ENCODE results near the gene NTNG2.

NTNG2 gene

DNA sequence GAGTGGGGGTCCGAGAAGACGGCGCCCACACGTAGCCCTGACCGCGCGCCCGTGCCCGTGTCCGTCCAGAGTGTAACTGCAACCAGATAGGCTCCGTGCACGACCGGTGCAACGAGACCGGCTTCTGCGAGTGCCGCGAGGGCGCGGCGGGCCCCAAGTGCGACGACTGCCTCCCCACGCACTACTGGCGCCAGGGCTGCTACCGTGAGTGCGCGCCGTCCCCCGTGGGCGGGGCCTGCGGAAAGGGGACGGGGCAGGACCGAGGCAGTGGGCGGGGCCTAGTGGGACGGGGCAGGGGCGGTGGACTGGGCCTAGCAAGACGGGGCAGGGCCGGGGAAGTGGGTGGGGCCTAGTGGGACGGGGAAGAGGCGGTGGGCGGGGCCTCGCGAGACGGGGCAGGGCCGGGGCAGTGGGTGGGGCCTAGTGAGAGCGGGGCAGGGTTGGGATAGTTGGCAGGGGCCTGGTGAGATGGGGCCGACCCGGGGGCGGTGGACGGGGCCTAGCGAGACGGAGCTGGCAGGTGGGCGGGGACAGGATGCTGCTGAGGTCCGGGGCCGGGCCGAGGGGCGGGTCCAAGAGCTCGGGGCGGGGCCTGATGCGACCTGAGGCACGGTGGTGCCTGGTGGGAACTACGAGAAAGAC lies 79.1 kb downstream of the NTNG2 start:
- Histone ChIP-seq H3K27me3 (ENCODE audit: control insufficient read depth, insufficient read depth, low read length) (peaks cover 22% of the 10 kb centered on the region), H3K4me1 (ENCODE audit: control insufficient read depth, insufficient read depth, low read length) (no peaks in the 10 kb centered on the region), H3K4me3 (ENCODE audit: low read depth, low read length) (peak overlapping the region; percentile 61), H3K9ac (ENCODE audit: low read depth, low read length) (no peak overlapping the region), H3K9me3 (ENCODE audit: control insufficient read depth, insufficient read depth, low read length) (no peaks in the 10 kb centered on the region), H3K36me3 (ENCODE audit: control insufficient read depth, insufficient read depth, low read length) (peaks cover under 1% of the 10 kb centered on the region)

DNA sequence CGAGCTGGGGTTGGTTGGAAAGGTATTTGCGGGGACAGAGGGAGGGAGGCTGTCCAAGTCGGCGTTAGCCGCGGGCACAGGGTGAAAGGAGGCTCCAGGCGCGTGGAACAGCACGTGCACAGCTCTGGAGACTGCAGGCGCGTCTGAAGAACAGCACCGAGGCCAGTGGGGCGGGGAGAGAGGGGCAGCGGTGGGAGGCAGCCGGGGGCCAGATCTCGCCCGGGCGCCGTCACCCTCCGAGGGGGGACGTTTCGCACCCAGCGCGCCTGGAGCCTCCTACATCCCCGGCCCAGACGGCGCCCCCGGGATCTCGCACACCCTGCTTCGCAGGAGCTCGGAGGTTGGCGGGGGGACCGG lies 79.6 kb downstream of the NTNG2 start:
- Histone ChIP-seq H3K9ac (ENCODE audit: low read depth, low read length) (no peak overlapping the region), H3K4me1 (ENCODE audit: control insufficient read depth, insufficient read depth, low read length) (no peaks in the 10 kb centered on the region), H3K4me3 (ENCODE audit: low read depth, low read length) (peak overlapping the region; percentile 61), H3K36me3 (ENCODE audit: control insufficient read depth, insufficient read depth, low read length) (no peaks in the 10 kb centered on the region), H3K9me3 (ENCODE audit: control insufficient read depth, insufficient read depth, low read length) (no peaks in the 10 kb centered on the region), H3K27me3 (ENCODE audit: control insufficient read depth, insufficient read depth, low read length) (peaks cover 22% of the 10 kb centered on the region)

- Histone ChIP-seq H3K9ac (ENCODE audit: low read depth, low read length) (peak overlapping the region; percentile 24), H3K9me3 (ENCODE audit: control insufficient read depth, insufficient read depth, low read length) (no peaks in the 10 kb centered on the region), H3K4me3 (ENCODE audit: low read depth, low read length) (peak overlapping the region; percentile 61), H3K4me1 (ENCODE audit: control insufficient read depth, insufficient read depth, low read length) (no peaks in the 10 kb centered on the region), H3K36me3 (ENCODE audit: control insufficient read depth, insufficient read depth, low read length) (no peaks in the 10 kb centered on the region), H3K27me3 (ENCODE audit: control insufficient read depth, insufficient read depth, low read length) (peaks cover 22% of the 10 kb centered on the region)
Measured at GRCh38 chr9:132241840-132242620, 80.2 kb downstream of the NTNG2 start.

DNA sequence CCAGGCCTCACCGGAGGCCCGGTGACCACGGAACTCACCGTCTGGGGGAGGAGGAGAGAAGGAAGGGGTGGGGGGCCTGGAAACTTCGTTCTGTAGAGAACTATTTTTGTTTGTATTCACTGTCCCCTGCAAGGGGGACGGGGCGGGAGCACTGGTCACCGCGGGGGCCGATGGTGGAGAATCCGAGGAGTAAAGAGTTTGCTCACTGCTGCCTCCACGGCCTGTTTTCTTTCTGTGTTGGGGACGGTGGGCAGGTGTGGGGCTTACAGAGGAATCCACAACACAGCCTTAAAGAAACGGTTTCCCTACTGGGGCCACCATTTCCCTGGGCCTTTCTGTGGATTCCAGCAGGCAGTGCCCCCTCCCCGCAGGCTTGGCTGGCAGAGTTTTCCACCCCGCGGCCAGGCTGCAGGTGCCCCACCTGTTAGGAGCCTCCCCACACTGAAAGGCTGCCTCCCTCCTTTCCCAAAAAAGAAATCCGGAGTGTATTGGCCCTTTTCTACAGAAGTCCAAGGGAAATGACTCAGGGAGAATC lies 80.8 kb downstream of the NTNG2 start:
- H3K27me3 ChIP-seq (ENCODE audit: control insufficient read depth, insufficient read depth, low read length), result peaks cover 22% of the 10 kb centered on the region
- peak overlapping the region; percentile 24 for H3K9ac ChIP-seq (ENCODE audit: low read depth, low read length)

DNA sequence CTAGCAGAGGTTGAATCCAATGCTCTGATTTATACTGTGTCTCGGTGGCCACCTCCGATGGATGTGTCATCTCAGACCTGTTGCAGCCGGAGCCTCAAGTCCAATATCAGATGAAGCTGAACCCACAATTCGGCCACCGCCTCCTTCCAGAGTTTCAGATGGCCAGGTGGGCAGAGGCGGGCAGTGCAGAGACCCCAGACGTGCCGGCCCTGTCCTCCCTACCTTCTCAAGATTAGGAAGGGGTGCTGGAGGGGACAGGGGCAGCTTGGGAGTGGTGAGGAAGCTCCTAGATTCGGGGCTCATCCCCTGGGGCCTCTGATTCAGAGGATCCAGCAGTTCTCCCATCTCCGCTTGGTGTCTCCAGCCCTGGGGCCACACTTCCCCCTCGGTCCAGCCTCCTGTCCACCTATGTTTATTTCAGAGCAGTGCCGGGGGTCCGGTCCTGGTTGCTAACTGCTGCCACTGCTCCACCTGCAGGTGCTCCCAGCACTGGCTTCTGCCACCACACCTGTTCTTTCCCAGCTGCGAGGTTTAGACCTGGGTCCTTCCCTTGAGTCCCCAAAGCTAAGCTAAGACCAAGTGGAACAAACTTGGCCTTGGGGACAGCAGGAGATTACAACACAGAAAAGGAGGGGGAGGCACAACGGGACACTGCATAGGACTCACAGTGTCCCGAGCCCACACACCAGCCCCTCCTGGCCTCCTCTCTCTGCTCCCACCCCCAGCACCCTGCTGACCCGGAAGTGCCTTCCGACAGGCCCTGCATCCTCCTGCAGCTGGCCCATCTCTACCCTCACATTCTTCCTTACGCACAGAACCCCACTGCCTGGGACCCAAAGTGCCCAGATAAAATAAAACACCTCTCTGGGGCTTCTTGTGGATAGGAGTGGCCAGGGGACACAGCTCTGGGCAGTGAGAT lies 81.6 kb downstream of the NTNG2 start:
- no peaks in the 10 kb centered on the region for H3K9me3 ChIP-seq (ENCODE audit: control insufficient read depth, insufficient read depth, low read length)
- no peaks in the 10 kb centered on the region for H3K36me3 ChIP-seq (ENCODE audit: control insufficient read depth, insufficient read depth, low read length)
- H3K4me1 ChIP-seq (ENCODE audit: control insufficient read depth, insufficient read depth, low read length), result no peaks in the 10 kb centered on the region
- peaks cover 22% of the 10 kb centered on the region for H3K27me3 ChIP-seq (ENCODE audit: control insufficient read depth, insufficient read depth, low read length)
- H3K9ac ChIP-seq (ENCODE audit: low read depth, low read length), result no peak overlapping the region
- peak overlapping the region; percentile 61 for H3K4me3 ChIP-seq (ENCODE audit: low read depth, low read length)

More for the DNA sequence above, 80.8 kb downstream of the NTNG2 start:
- Histone ChIP-seq H3K4me1 (ENCODE audit: control insufficient read depth, insufficient read depth, low read length) (no peaks in the 10 kb centered on the region), H3K9me3 (ENCODE audit: control insufficient read depth, insufficient read depth, low read length) (no peaks in the 10 kb centered on the region), H3K4me3 (ENCODE audit: low read depth, low read length) (peak overlapping the region; percentile 61), H3K36me3 (ENCODE audit: control insufficient read depth, insufficient read depth, low read length) (no peaks in the 10 kb centered on the region)

GRCh38 chr9:132244582-132245455 lies 83.0 kb downstream of the NTNG2 start:
- Histone ChIP-seq H3K4me3 (ENCODE audit: low read depth, low read length) (no peak overlapping the region), H3K4me1 (ENCODE audit: control insufficient read depth, insufficient read depth, low read length) (no peaks in the 10 kb centered on the region), H3K36me3 (ENCODE audit: control insufficient read depth, insufficient read depth, low read length) (no peaks in the 10 kb centered on the region), H3K27me3 (ENCODE audit: control insufficient read depth, insufficient read depth, low read length) (peaks cover 18% of the 10 kb centered on the region), H3K9me3 (ENCODE audit: control insufficient read depth, insufficient read depth, low read length) (no peaks in the 10 kb centered on the region), H3K9ac (ENCODE audit: low read depth, low read length) (no peak overlapping the region)

GRCh38 chr9:132245465-132245864 lies 83.6 kb downstream of the NTNG2 start:
- no peaks in the 10 kb centered on the region for H3K9me3 ChIP-seq (ENCODE audit: control insufficient read depth, insufficient read depth, low read length)
- no peak overlapping the region for H3K9ac ChIP-seq (ENCODE audit: low read depth, low read length)
- H3K27me3 ChIP-seq (ENCODE audit: control insufficient read depth, insufficient read depth, low read length), result peaks cover 16% of the 10 kb centered on the region
- H3K36me3 ChIP-seq (ENCODE audit: control insufficient read depth, insufficient read depth, low read length), result no peaks in the 10 kb centered on the region
- no peak overlapping the region for H3K4me3 ChIP-seq (ENCODE audit: low read depth, low read length)
- H3K4me1 ChIP-seq (ENCODE audit: control insufficient read depth, insufficient read depth, low read length), result no peaks in the 10 kb centered on the region

- Histone ChIP-seq H3K9me3 (ENCODE audit: control insufficient read depth, insufficient read depth, low read length) (peaks cover 3% of the 10 kb centered on the region), H3K9ac (ENCODE audit: low read depth, low read length) (no peak overlapping the region), H3K4me1 (ENCODE audit: control insufficient read depth, insufficient read depth, low read length) (no peaks in the 10 kb centered on the region), H3K36me3 (ENCODE audit: control insufficient read depth, insufficient read depth, low read length) (no peaks in the 10 kb centered on the region), H3K4me3 (ENCODE audit: low read depth, low read length) (no peak overlapping the region), H3K27me3 (ENCODE audit: control insufficient read depth, insufficient read depth, low read length) (peaks cover 8% of the 10 kb centered on the region)
Measured at GRCh38 chr9:132247942-132248341, 86.1 kb downstream of the NTNG2 start.

- Histone ChIP-seq H3K27me3 (ENCODE audit: control insufficient read depth, insufficient read depth, low read length) (no peaks in the 10 kb centered on the region), H3K9ac (ENCODE audit: low read depth, low read length) (no peak overlapping the region), H3K36me3 (ENCODE audit: control insufficient read depth, insufficient read depth, low read length) (no peaks in the 10 kb centered on the region), H3K4me3 (ENCODE audit: low read depth, low read length) (no peak overlapping the region), H3K4me1 (ENCODE audit: control insufficient read depth, insufficient read depth, low read length) (no peaks in the 10 kb centered on the region), H3K9me3 (ENCODE audit: control insufficient read depth, insufficient read depth, low read length) (peaks cover 3% of the 10 kb centered on the region)
Measured at GRCh38 chr9:132249123-132249522, 87.3 kb downstream of the NTNG2 start.

DNA sequence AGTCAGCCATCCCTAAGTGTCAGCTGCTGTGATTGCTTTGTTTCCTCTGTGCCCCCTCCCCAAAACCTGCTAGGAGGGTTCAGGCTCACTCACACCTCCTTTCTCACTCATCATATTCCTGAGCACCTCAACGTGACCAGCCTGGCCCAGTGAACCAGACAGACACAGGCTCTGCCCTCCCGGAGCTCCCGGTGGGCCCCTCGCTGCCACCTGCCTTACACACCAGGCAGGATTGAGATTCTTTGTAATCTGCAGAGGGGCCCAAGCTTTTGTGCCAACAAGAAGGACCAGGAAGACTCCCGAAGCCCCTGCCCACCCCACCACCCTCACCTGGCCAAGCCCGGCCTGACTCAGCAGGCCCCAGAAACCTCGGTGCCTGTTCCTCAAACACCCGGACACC lies 87.8 kb downstream of the NTNG2 start:
- peaks cover 3% of the 10 kb centered on the region for H3K9me3 ChIP-seq (ENCODE audit: control insufficient read depth, insufficient read depth, low read length)

More for the DNA sequence above, 87.8 kb downstream of the NTNG2 start:
- H3K27me3 ChIP-seq (ENCODE audit: control insufficient read depth, insufficient read depth, low read length), result no peaks in the 10 kb centered on the region
- H3K36me3 ChIP-seq (ENCODE audit: control insufficient read depth, insufficient read depth, low read length), result no peaks in the 10 kb centered on the region
- H3K4me3 ChIP-seq (ENCODE audit: low read depth, low read length), result no peak overlapping the region
- H3K4me1 ChIP-seq (ENCODE audit: control insufficient read depth, insufficient read depth, low read length), result no peaks in the 10 kb centered on the region
- no peak overlapping the region for H3K9ac ChIP-seq (ENCODE audit: low read depth, low read length)

All from iPS-15b (cell line).